SK-N-SH (cell line): Measurements from ENCODE around the gene AGBL1. TPM values are rescaled to one million over a fixed set of nuclear protein-coding genes. Genes with fewer than 3 reads are reported as not detected.

Source experiments
- CTCF ChIA-PET: fragments of 300-600, 350-600 bp; formaldehyde crosslinking; extraction: SDS; loops from one replicate; lab custom pipeline; 2021; lab: Yijun Ruan, JAX
- POLR2A ChIA-PET: fragments of 350-600 bp; sonication (Branson Sonifier 250); formaldehyde crosslinking; extraction: SDS; loops from one replicate; lab custom pipeline; 2020; ENCODE audit warnings: antibody characterized with exemption, inconsistent platforms; lab: Yijun Ruan, JAX
- DNase-seq: peaks from one replicate; pipeline ENCODE4 v3.0.0; 2012
- H2AFZ ChIP-seq: fragments of 200-600 bp; sonication (generic); 2 replicates; pipeline ENCODE4 v1.8.1; 2016; ENCODE audit warnings: antibody characterized with exemption, mild to moderate bottlenecking, low read depth
- H3F3A ChIP-seq: fragments of 200-600 bp; sonication (generic); replicated peaks from 2 replicates; pipeline ENCODE3; 2016; ENCODE audit warnings: antibody characterized with exemption, mild to moderate bottlenecking; ENCODE audit not compliant: insufficient read depth
- H3K27ac ChIP-seq, 2 experiments: fragments of 200-500 bp in 1 of 2; fragments of 200-600 bp in 1 of 2; sonication (Bioruptor generic) in 1 of 2; sonication (generic), shearing (Covaris generic) in 1 of 2; 2 replicates each; pipeline versions ENCODE4 v1.5.1 to v1.6.1; 2014 to 2016; ENCODE audit warnings: low read depth in 2 of 2, inconsistent platforms in 1 of 2, low read length in 1 of 2, mild to moderate bottlenecking in 1 of 2, mixed read lengths in 1 of 2
- H3K27me3 ChIP-seq: fragments of 200-600 bp; sonication (generic), shearing (Covaris generic); 2 replicates; pipeline ENCODE4 v1.6.1; 2016; ENCODE audit warnings: mixed run types; ENCODE audit not compliant: insufficient read depth
- H3K36me3 ChIP-seq, 2 experiments: fragments of 200-500 bp in 1 of 2; fragments of 200-600 bp in 1 of 2; sonication (Bioruptor generic) in 1 of 2; sonication (generic) in 1 of 2; replicated peaks in 1 of 2; 2 replicates each; pipeline versions ENCODE3 to v1.5.1; 2014 to 2016; ENCODE audit warnings: low read length in 1 of 2, mild to moderate bottlenecking in 1 of 2; ENCODE audit not compliant: insufficient read depth in 2 of 2, control insufficient read depth in 1 of 2
- H3K4me1 ChIP-seq, 2 experiments: fragments of 200-500 bp in 1 of 2; fragments of 200-600 bp in 1 of 2; sonication (Bioruptor generic) in 1 of 2; sonication (generic), shearing (Covaris generic) in 1 of 2; 2 replicates each; pipeline versions ENCODE4 v1.5.1 to v1.6.1; 2014 to 2016; ENCODE audit warnings: low read depth in 1 of 2, low read length in 1 of 2, mixed run types in 1 of 2; ENCODE audit not compliant: insufficient read depth in 2 of 2, control insufficient read depth in 1 of 2
- H3K4me2 ChIP-seq: fragments of 200-600 bp; sonication (generic), shearing (Covaris generic); 2 replicates; pipeline ENCODE4 v1.6.1; 2017; ENCODE audit warnings: mixed run types
- H3K4me3 ChIP-seq, 2 experiments: fragments of 200-500 bp in 1 of 2; fragments of 200-600 bp in 1 of 2; sonication (Bioruptor generic) in 1 of 2; sonication (generic), shearing (Covaris generic) in 1 of 2; 2 replicates each; pipeline versions ENCODE4 v1.5.1 to v1.8.1; 2014 to 2016; ENCODE audit warnings: low read depth in 2 of 2, inconsistent platforms in 1 of 2, low read length in 1 of 2, mild to moderate bottlenecking in 1 of 2, mixed read lengths in 1 of 2, moderate library complexity in 1 of 2
- H3K79me2 ChIP-seq: fragments of 200-600 bp; sonication (generic); 2 replicates; pipeline ENCODE4 v1.8.1; 2017; ENCODE audit warnings: mild to moderate bottlenecking; ENCODE audit not compliant: insufficient read depth
- H3K9ac ChIP-seq: fragments of 200-600 bp; sonication (generic); 2 replicates; pipeline ENCODE4 v1.6.1; 2017; ENCODE audit warnings: mixed run types
- H3K9me2 ChIP-seq: fragments of 200-600 bp; sonication (generic); 2 replicates; pipeline ENCODE4 v1.6.1; 2017; ENCODE audit warnings: mixed run types
- H3K9me3 ChIP-seq: fragments of 200-600 bp; sonication (generic); 2 replicates; pipeline ENCODE4 v1.6.1; 2017; ENCODE audit warnings: mixed run types, mild to moderate bottlenecking, moderate library complexity
- H4K20me1 ChIP-seq: fragments of 200-600 bp; sonication (generic); 2 replicates; pipeline ENCODE4 v1.6.1; 2017; ENCODE audit warnings: mild to moderate bottlenecking, mixed run types; ENCODE audit not compliant: insufficient read depth
- ELF1 ChIP-seq: IDR thresholded peaks from 2 replicates; pipeline ENCODE4 v1.4.0; 2012
- FOXJ3 ChIP-seq: sonication (generic); formaldehyde crosslinking; IDR thresholded peaks from 2 replicates; pipeline ENCODE4 v1.5.1; 2020; ENCODE audit warnings: mild to moderate bottlenecking, missing genetic modification reagents
- IRF3 ChIP-seq: fragments of 150-350 bp; IDR thresholded peaks from 2 replicates; pipeline ENCODE4 v1.6.1; 2016; ENCODE audit warnings: mild to moderate bottlenecking, low read depth, low read length
- MXI1 ChIP-seq: IDR thresholded peaks from 2 replicates; pipeline ENCODE4 v1.6.1; 2012; ENCODE audit warnings: mild to moderate bottlenecking, low read depth, low read length, improper control_type of control experiment
- PBX3 ChIP-seq: IDR thresholded peaks from 2 replicates; pipeline ENCODE4; 2012
- SMC3 ChIP-seq: IDR thresholded peaks from 2 replicates; pipeline ENCODE4 v1.6.1; 2012; ENCODE audit warnings: low read depth, low read length, improper control_type of control experiment
- TAF1 ChIP-seq: IDR thresholded peaks from 2 replicates; pipeline ENCODE4 v1.6.1; 2012; ENCODE audit warnings: low read depth, mild to moderate bottlenecking, low read length, moderate library complexity, borderline replicate concordance
- USF2 ChIP-seq: fragments of 150-350 bp; IDR thresholded peaks from 2 replicates; pipeline ENCODE4 v1.6.1; 2017; ENCODE audit warnings: antibody characterized with exemption, low read length, low read depth, borderline replicate concordance
- YY1 ChIP-seq: IDR thresholded peaks from 2 replicates; pipeline ENCODE4 v1.4.0; 2012; ENCODE audit warnings: low read depth, mild to moderate bottlenecking
- WGBS: methylation state at CpG from one replicate; pipeline ENCODE4 v1.1.6; 2017; ENCODE audit warnings: low lambda C conversion rate; 5-methylcytosine and 5-hydroxymethylcytosine counted together
- polyA plus RNA-seq, 3 experiments: library from polyadenylated mRNA; depleted of rRNA; stranded (reverse); fragments of >200 nt; gene quantifications; 2 replicates each; pipeline ENCODE4 v1.2.3, GENCODE V29; 2012

Gene AGBL1
- polyA plus RNA-seq, 1 of the 3 experiments (the other 2 are of a cell fraction) = not detected

- no peaks in the 10 kb centered on the region for H3K9me3 ChIP-seq
- no peak overlapping the region for H3K4me3 ChIP-seq
- no peaks in the 10 kb centered on the region for H3F3A ChIP-seq
- no peak for TF ChIP-seq YY1
- no peak for TF ChIP-seq FOXJ3 (CRISPR knock-in tag)
- TF ChIP-seq PBX3 = no peak
- H3K9ac ChIP-seq = no peak overlapping the region
- no peaks in the 10 kb centered on the region for H3K36me3 ChIP-seq
- no peaks in the 10 kb centered on the region for H3K4me1 ChIP-seq
- H4K20me1 ChIP-seq = no peaks in the 10 kb centered on the region
- POLR2A ChIA-PET = no interaction called here
- no peaks in the 10 kb centered on the region for H3K79me2 ChIP-seq
- no peak for DNase-seq
- H2AFZ ChIP-seq = no peak overlapping the region
- H3K27ac ChIP-seq = no peak overlapping the region
- no peaks in the 10 kb centered on the region for H3K27me3 ChIP-seq
- CTCF ChIA-PET = interaction anchor here (1.2 to 1.3 kb wide), 2 partner anchors 8 to 544 kb away, joined by 3 to 4 read pairs; no protein-coding TSS in a partner anchor
- H3K4me2 ChIP-seq = no peak overlapping the region
- H3K9me2 ChIP-seq = no peaks in the 10 kb centered on the region
Observed at GRCh38 chr15:86403221-86403620, 323.6 kb downstream of the AGBL1 start.

GRCh38 chr15:86403914-86404583, 324.4 kb downstream of the AGBL1 start:
- Histone ChIP-seq H3K9ac (no peak overlapping the region), H3K4me1 (no peaks in the 10 kb centered on the region)
- DNase-seq = no peak
- TF ChIP-seq IRF3 (no peak), ELF1 (no peak), PBX3 (no peak), TAF1 (no peak), SMC3 (no peak), USF2 (no peak), MXI1 (no peak)
- TF ChIP-seq, all 33 proteins: peak for 0
- no peak overlapping the region for H3K4me2 ChIP-seq
- H2AFZ ChIP-seq = no peak overlapping the region
- H3K27me3 ChIP-seq = no peaks in the 10 kb centered on the region
- POLR2A ChIA-PET = no interaction called here
- 7% methylated on average over 3 of the region's 3 CpGs for WGBS
- H3K4me3 ChIP-seq = no peak overlapping the region
- no peak overlapping the region for H3K27ac ChIP-seq
- CTCF ChIA-PET = interaction anchor here (1.0 to 1.3 kb wide), 3 partner anchors 9 to 545 kb away, joined by 3 to 4 read pairs (median 3); no protein-coding TSS in a partner anchor
- H3K9me3 ChIP-seq = no peaks in the 10 kb centered on the region
- no peaks in the 10 kb centered on the region for H3F3A ChIP-seq
- H3K36me3 ChIP-seq = no peaks in the 10 kb centered on the region
- no peaks in the 10 kb centered on the region for H3K9me2 ChIP-seq
- H4K20me1 ChIP-seq = no peaks in the 10 kb centered on the region
- no peaks in the 10 kb centered on the region for H3K79me2 ChIP-seq
